ENCODE data around the gene LRRFIP1.

LRRFIP1 gene

GRCh38 chr2:237772513-237772912 lies 145.1 kb downstream of the LRRFIP1 start:
- H3K36me3 ChIP-seq (replicated peaks; ENCODE audit: insufficient read depth, low read length) = no peaks in the 10 kb centered on the region
- H3K9ac ChIP-seq (ENCODE audit: low read length) = no peak overlapping the region

GRCh38 chr2:237773826-237774225 lies 146.4 kb downstream of the LRRFIP1 start:
- H3K4me3 ChIP-seq (ENCODE audit: low read length) = no peak overlapping the region
- no peaks in the 10 kb centered on the region for H3K9me3 ChIP-seq (replicated peaks; ENCODE audit: insufficient read depth, low read length)
- H3K36me3 ChIP-seq (replicated peaks; ENCODE audit: insufficient read depth, low read length) = no peaks in the 10 kb centered on the region
- H2AFZ ChIP-seq (ENCODE audit: low read length) = no peak overlapping the region
- no peak overlapping the region for H3K27ac ChIP-seq (ENCODE audit: low read length)
- no peaks in the 10 kb centered on the region for H3K4me1 ChIP-seq (ENCODE audit: low read length)
- TF ChIP-seq CTCF (IDR thresholded peaks at IDR 0.05; ENCODE audit: low read length) (no peak), EZH2phosphoT487 (IDR thresholded peaks at IDR 0.05; ENCODE audit: low read length) (no peak), EZH2 (optimal IDR thresholded peaks at IDR 0.05; ENCODE audit: low read depth, low read length) (no peak)
- no peak overlapping the region for H3K4me2 ChIP-seq (ENCODE audit: low read depth, low read length)
- H3K9ac ChIP-seq (ENCODE audit: low read length) = no peak overlapping the region
- DNase-seq = no peak
- no peaks in the 10 kb centered on the region for H4K20me1 ChIP-seq (ENCODE audit: insufficient read depth, low read length)
- H3K27me3 ChIP-seq (replicated peaks; ENCODE audit: insufficient read depth, low read length) = no peaks in the 10 kb centered on the region
- no peaks in the 10 kb centered on the region for H3F3A ChIP-seq (ENCODE audit: insufficient read depth, low read length)
- no peaks in the 10 kb centered on the region for H3K9me2 ChIP-seq (replicated peaks; ENCODE audit: insufficient read depth, low read length)
- no peaks in the 10 kb centered on the region for H3K79me2 ChIP-seq (ENCODE audit: low read length)

More at GRCh38 chr2:237772513-237772912, 145.1 kb downstream of the LRRFIP1 start:
- no peaks in the 10 kb centered on the region for H3K9me3 ChIP-seq (replicated peaks; ENCODE audit: insufficient read depth, low read length)
- H3K27ac ChIP-seq (ENCODE audit: low read length) = no peak overlapping the region
- no peaks in the 10 kb centered on the region for H3F3A ChIP-seq (ENCODE audit: insufficient read depth, low read length)
- H3K9me2 ChIP-seq (replicated peaks; ENCODE audit: insufficient read depth, low read length) = no peaks in the 10 kb centered on the region
- no peak overlapping the region for H3K4me2 ChIP-seq (ENCODE audit: low read depth, low read length)
- no peaks in the 10 kb centered on the region for H3K27me3 ChIP-seq (replicated peaks; ENCODE audit: insufficient read depth, low read length)
- H2AFZ ChIP-seq (ENCODE audit: low read length) = no peak overlapping the region
- no peak overlapping the region for H3K4me3 ChIP-seq (ENCODE audit: low read length)
- H4K20me1 ChIP-seq (ENCODE audit: insufficient read depth, low read length) = no peaks in the 10 kb centered on the region
- DNase-seq = no peak
- H3K4me1 ChIP-seq (ENCODE audit: low read length) = no peaks in the 10 kb centered on the region
- TF ChIP-seq EZH2 (optimal IDR thresholded peaks at IDR 0.05; ENCODE audit: low read depth, low read length) (no peak), EZH2phosphoT487 (IDR thresholded peaks at IDR 0.05; ENCODE audit: low read length) (no peak), CTCF (IDR thresholded peaks at IDR 0.05; ENCODE audit: low read length) (no peak)
- H3K79me2 ChIP-seq (ENCODE audit: low read length) = no peaks in the 10 kb centered on the region

- H3K36me3 ChIP-seq (replicated peaks; ENCODE audit: insufficient read depth, low read length) = 0 out of 2 replicates have a peak, but pooled peaks cover 2% of the 10 kb centered on the region
- TF ChIP-seq CTCF (IDR thresholded peaks at IDR 0.05; ENCODE audit: low read length) (peak; percentile 59), EZH2phosphoT487 (IDR thresholded peaks at IDR 0.05; ENCODE audit: low read length) (no peak)
- DNase-seq = peak; percentile 48
- H3K9me3 ChIP-seq (replicated peaks; ENCODE audit: insufficient read depth, low read length) = no peaks in the 10 kb centered on the region
- no peaks in the 10 kb centered on the region for H3K27me3 ChIP-seq (replicated peaks; ENCODE audit: insufficient read depth, low read length)
- H3K27ac ChIP-seq (ENCODE audit: low read length) = no peak overlapping the region
- H2AFZ ChIP-seq (ENCODE audit: low read length) = no peak overlapping the region
- H3F3A ChIP-seq (ENCODE audit: insufficient read depth, low read length) = no peaks in the 10 kb centered on the region
- H3K4me1 ChIP-seq (ENCODE audit: low read length) = no peaks in the 10 kb centered on the region
- H3K4me3 ChIP-seq (ENCODE audit: low read length) = no peak overlapping the region
- no peak overlapping the region for H3K9ac ChIP-seq (ENCODE audit: low read length)
- H4K20me1 ChIP-seq (ENCODE audit: insufficient read depth, low read length) = no peaks in the 10 kb centered on the region
- no peaks in the 10 kb centered on the region for H3K9me2 ChIP-seq (replicated peaks; ENCODE audit: insufficient read depth, low read length)
- no peak overlapping the region for H3K4me2 ChIP-seq (ENCODE audit: low read depth, low read length)
- H3K79me2 ChIP-seq (ENCODE audit: low read length) = no peaks in the 10 kb centered on the region
Measured at GRCh38 chr2:237774811-237775553, 147.6 kb downstream of the LRRFIP1 start.

All from MM.1S (cell line).